HG03103 (cell line): ENCODE results near the gene PMEPA1.
A peak's percentile ranks its signal among the peaks of the same experiment; 100 is the strongest.
"Not testable (repeated sequence)": the region's sequence is repeated elsewhere in the genome, so short reads cannot be mapped to it uniquely, and the experiment has no call there.

Source experiments
- ATAC-seq: cut with Tn5 transposase; IDR thresholded peaks from one replicate; pipeline ENCODE4 v1.9.1; 2021; ENCODE audit warnings: low read depth; ENCODE audit not compliant: unreplicated experiment

The PMEPA1 gene

GRCh38 chr20:57628962-57629308 is 80.9 kb downstream of the PMEPA1 start:
- ATAC-seq = not testable (repeated sequence)

GRCh38 chr20:57628047-57628961 is 81.5 kb downstream of the PMEPA1 start:
- no peak for ATAC-seq

- no peak for ATAC-seq
These were observed 82.5 kb downstream of the PMEPA1 start for GRCh38 chr20:57627339-57627738.

GRCh38 chr20:57625978-57626377 is 83.8 kb downstream of the PMEPA1 start:
- no peak for ATAC-seq

- ATAC-seq = no peak
These were observed 84.4 kb downstream of the PMEPA1 start for GRCh38 chr20:57625181-57625958.

GRCh38 chr20:57624124-57624523 is 85.7 kb downstream of the PMEPA1 start:
- ATAC-seq = no peak

- ATAC-seq = no peak
These were observed 87.0 kb downstream of the PMEPA1 start for GRCh38 chr20:57622579-57623381.

GRCh38 chr20:57622201-57622570 is 87.6 kb downstream of the PMEPA1 start:
- no peak for ATAC-seq

- no peak for ATAC-seq
These were observed 88.2 kb downstream of the PMEPA1 start for GRCh38 chr20:57621421-57622200.

GRCh38 chr20:57620999-57621398 is 88.8 kb downstream of the PMEPA1 start:
- ATAC-seq = no peak

GRCh38 chr20:57620274-57620990 is 89.4 kb downstream of the PMEPA1 start, which contains the start of gene ZBP1:
ZBP1 (minus strand) TSS chr20:57620426; CDS start chr20:57620295, 131 bp downstream.
- peak; percentile 45 for ATAC-seq

GRCh38 chr20:57619051-57619831 is 90.6 kb downstream of the PMEPA1 start:
- peak; percentile 52 for ATAC-seq

- ATAC-seq = no peak
These were observed 91.1 kb downstream of the PMEPA1 start for GRCh38 chr20:57618764-57619050.

GRCh38 chr20:57618091-57618763 is 91.6 kb downstream of the PMEPA1 start:
- no peak for ATAC-seq

- no peak for ATAC-seq
These were observed 92.6 kb downstream of the PMEPA1 start for GRCh38 chr20:57617079-57617795.

- ATAC-seq = no peak
These were observed 93.5 kb downstream of the PMEPA1 start for GRCh38 chr20:57616143-57616951.

GRCh38 chr20:57615445-57615811 is 94.4 kb downstream of the PMEPA1 start:
- ATAC-seq = no peak
